Vagina (tissue), 2 donors: ENCODE measurements around the gene STK40. TPM values are rescaled to one million over a fixed set of nuclear protein-coding genes. Genes with fewer than 3 reads are reported as not detected.

Experiments used
- DNase-seq, 2 donors: peaks; one replicate each; pipeline ENCODE4 v3.0.0-alpha.2; 2017; ENCODE audit errors: extremely low spot score in 2 of 2
- H3K27ac ChIP-seq: fragments of 200-600 bp; sonication (generic); one replicate; pipeline ENCODE4 v1.5.1; 2019
- H3K27me3 ChIP-seq: fragments of 200-600 bp; sonication (generic); one replicate; pipeline ENCODE4 v1.5.1; 2019
- H3K36me3 ChIP-seq, 2 donors: fragments of 200-600 bp; sonication (generic); one replicate each; pipeline ENCODE4 v1.5.1; 2017 to 2019
- H3K4me1 ChIP-seq: fragments of 200-600 bp; sonication (generic); one replicate; pipeline ENCODE4 v1.5.1; 2019
- H3K4me3 ChIP-seq, 2 donors: fragments of 200-600 bp; sonication (generic); 1 replicate in 1 of 2; 2 replicates in 1 of 2; pipeline ENCODE4 v1.5.1; 2016 to 2019
- H3K9me3 ChIP-seq: fragments of 200-600 bp; sonication (generic); one replicate; pipeline ENCODE4 v1.5.1; 2019
- POLR2A ChIP-seq, 2 donors: fragments of 450-650 bp; IDR thresholded peaks; one replicate each; pipeline ENCODE4 v1.6.1; 2017; ENCODE audit warnings: antibody characterized with exemption in 2 of 2, mild to moderate bottlenecking in 2 of 2, moderate library complexity in 2 of 2
- POLR2AphosphoS5 ChIP-seq, 2 donors: sonication (generic); formaldehyde crosslinking; IDR thresholded peaks; one replicate each; pipeline ENCODE4 v1.9.0; 2017; ENCODE audit warnings: antibody characterized with exemption in 2 of 2, mild to moderate bottlenecking in 2 of 2, low read depth in 1 of 2; ENCODE audit not compliant: insufficient read depth in 1 of 2
- intact Hi-C: fragments of 100-400 bp; cut with DNase I; formaldehyde crosslinking; loops from one replicate; pipeline ENCODE4 v1.15.1; 2023
- total RNA-seq: library from RNA; depleted of rRNA; stranded (reverse); fragments of >200 nt; gene quantifications from one replicate; pipeline ENCODE4 v1.2.3, GENCODE V29; 2016
- TF ChIP-seq, protein P1 (sequence below), 3 experiments: fragments of 450-650 bp in 2 of 3; fragments of 200-600 bp in 1 of 3; sonication (generic) in 1 of 3; IDR thresholded peaks; one replicate each; pipeline ENCODE4 v1.5.1; 2017 to 2019; ENCODE audit warnings: antibody characterized with exemption in 3 of 3, mild to moderate bottlenecking in 2 of 3, moderate library complexity in 2 of 3

The STK40 gene
- total RNA-seq, 1 donor from 2014 or later, result 35.4 TPM

DNA sequence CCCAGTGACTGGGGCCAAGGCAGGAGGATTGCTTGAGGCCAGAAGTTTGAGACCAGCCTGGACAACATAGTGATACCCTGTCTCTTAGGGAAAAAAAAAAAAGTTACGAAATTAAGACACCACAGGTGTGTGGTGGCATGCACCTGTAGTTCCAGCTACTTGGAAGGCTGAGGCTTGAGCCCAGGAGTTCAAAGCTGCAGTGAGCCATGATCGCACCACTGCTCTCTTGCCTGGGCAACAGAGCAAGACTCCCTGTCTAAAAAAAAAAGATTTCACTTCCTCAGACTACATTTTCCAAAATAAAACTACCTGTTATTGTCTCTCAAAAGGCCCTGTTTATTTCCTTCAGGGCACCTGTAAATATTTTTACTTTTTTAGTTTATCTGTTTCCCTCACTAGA is 4.7 kb upstream of the STK40 start:
- Histone ChIP-seq H3K4me1 (peaks cover 17% of the 10 kb centered on the region), H3K9me3 (no peaks in the 10 kb centered on the region), H3K27me3 (no peaks in the 10 kb centered on the region), H3K27ac (no peak overlapping the region), H3K4me3 (no peak overlapping the region), H3K36me3 (peaks cover 0 to 29% of the 10 kb centered on the region in 2 donors)
- no peak for DNase-seq
- TF ChIP-seq POLR2AphosphoS5 (IDR thresholded peaks at IDR 0.05; ENCODE audit: insufficient read depth in 1 of 2, low read depth in 1 of 2) (no peak), POLR2A (IDR thresholded peaks at IDR 0.05) (no peak)
- TF ChIP-seq, protein P1, sequence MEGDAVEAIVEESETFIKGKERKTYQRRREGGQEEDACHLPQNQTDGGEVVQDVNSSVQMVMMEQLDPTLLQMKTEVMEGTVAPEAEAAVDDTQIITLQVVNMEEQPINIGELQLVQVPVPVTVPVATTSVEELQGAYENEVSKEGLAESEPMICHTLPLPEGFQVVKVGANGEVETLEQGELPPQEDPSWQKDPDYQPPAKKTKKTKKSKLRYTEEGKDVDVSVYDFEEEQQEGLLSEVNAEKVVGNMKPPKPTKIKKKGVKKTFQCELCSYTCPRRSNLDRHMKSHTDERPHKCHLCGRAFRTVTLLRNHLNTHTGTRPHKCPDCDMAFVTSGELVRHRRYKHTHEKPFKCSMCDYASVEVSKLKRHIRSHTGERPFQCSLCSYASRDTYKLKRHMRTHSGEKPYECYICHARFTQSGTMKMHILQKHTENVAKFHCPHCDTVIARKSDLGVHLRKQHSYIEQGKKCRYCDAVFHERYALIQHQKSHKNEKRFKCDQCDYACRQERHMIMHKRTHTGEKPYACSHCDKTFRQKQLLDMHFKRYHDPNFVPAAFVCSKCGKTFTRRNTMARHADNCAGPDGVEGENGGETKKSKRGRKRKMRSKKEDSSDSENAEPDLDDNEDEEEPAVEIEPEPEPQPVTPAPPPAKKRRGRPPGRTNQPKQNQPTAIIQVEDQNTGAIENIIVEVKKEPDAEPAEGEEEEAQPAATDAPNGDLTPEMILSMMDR (IDR thresholded peaks at IDR 0.05), result no peak
- intact Hi-C loops, result no loop called here

DNA sequence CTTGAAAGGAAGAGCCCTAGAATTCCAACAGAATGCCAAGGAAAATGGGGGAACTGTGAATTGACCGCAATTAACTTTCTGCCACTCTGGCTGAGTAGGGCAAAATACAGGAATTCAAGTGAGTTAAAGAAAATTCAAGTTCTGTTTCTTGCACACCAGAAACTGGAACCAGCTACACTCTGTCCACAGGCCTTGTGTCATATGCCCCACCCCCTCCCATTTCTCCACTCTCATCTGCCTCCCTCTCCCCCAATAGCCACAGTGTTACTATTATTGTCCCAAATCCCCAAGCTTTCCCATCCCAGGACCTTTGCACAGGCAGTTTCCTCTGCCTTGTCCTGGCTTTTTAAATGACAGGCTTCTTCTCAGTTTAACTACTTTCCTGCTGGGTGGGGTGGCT is 4.3 kb upstream of the STK40 start:
- no peak overlapping the region for H3K4me3 ChIP-seq
- H3K27ac ChIP-seq, result no peak overlapping the region
- H3K9me3 ChIP-seq, result no peaks in the 10 kb centered on the region
- no peaks in the 10 kb centered on the region for H3K27me3 ChIP-seq
- peaks cover 19% of the 10 kb centered on the region for H3K4me1 ChIP-seq
- no peak for DNase-seq
- intact Hi-C loops, result loop anchor here (10.0 kb wide), 1 partner anchor 235 kb away; the partner anchor contains the start of gene MAP7D1
- peaks cover 0 to 29% of the 10 kb centered on the region in 2 donors for H3K36me3 ChIP-seq
- TF ChIP-seq POLR2A (IDR thresholded peaks at IDR 0.05) (no peak), POLR2AphosphoS5 (IDR thresholded peaks at IDR 0.05; ENCODE audit: insufficient read depth in 1 of 2, low read depth in 1 of 2) (no peak)
- TF ChIP-seq, protein P1 (IDR thresholded peaks at IDR 0.05), result no peak

DNA sequence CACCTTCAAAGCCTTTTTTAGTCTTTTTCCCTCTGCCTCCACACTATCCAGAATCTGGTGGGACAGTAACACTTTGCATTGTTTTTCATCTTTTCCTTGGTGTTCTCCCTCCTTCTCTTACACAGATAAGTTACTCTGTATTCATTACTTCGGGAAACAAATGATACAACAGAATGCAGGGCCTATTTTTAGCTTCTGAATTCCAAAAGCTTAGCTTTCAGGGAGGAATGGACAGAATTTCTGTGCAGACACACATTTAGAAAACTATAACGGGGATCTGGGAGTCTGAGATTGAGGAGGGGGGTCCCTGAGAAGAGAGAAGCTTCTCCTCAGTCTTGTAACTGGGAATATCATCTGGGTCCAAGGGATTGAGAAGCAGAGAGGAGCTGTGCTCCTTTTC is 3.5 kb upstream of the STK40 start:
- intact Hi-C loops, result loop anchor here (10.0 kb wide), 1 partner anchor 234 kb away; the partner anchor contains the start of gene MAP7D1
- peaks cover 0 to 29% of the 10 kb centered on the region in 2 donors for H3K36me3 ChIP-seq
- TF ChIP-seq POLR2AphosphoS5 (IDR thresholded peaks at IDR 0.05; ENCODE audit: insufficient read depth in 1 of 2, low read depth in 1 of 2) (no peak), POLR2A (IDR thresholded peaks at IDR 0.05) (no peak)
- TF ChIP-seq, protein P1 (IDR thresholded peaks at IDR 0.05), result no peak
- no peak for DNase-seq
- H3K27ac ChIP-seq, result peak overlapping the region; percentile 99
- no peak overlapping the region for H3K4me3 ChIP-seq
- H3K9me3 ChIP-seq, result no peaks in the 10 kb centered on the region
- no peaks in the 10 kb centered on the region for H3K27me3 ChIP-seq
- peaks cover 26% of the 10 kb centered on the region for H3K4me1 ChIP-seq

DNA sequence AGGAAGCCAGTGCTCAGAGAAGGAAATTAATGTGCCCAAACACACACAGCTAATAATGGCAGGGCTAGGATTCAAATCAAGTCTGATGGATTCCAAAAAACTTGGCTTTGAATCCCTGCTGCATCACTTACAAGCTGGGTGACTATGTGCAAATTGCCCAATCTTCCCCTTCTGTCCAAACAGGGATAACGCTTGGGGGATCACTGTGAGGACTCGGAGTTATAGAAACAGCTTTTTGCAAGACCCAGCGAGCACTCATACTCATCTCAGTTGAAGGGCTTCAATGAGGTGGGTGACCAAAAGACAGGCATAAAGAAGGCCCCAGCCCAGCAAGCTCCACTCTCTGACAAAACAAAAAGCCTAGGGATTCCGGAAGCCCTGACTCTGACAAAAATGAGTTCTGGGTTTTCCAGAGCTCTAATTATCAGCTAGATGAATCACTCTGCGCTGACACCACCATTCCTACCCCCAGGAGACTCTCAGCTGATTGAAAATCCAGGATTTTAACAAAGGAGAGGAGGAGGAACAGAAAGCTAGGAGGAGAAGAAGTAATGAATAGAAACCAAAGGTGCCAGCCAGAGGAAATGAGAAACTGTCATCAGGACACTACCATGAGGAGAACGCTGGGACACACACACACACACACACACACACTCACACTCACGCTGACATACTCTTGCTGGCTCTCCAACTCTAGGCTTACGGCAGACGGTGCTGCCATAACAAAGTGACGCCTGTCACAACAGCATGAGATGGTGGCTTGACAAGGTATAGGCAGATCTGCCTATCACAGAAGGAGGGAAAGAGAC is 1.6 kb upstream of the STK40 start:
- peak overlapping the region; percentile 47 to 67 for H3K4me3 ChIP-seq
- peak in 1 of 2 donors; percentile 96 for DNase-seq
- H3K9me3 ChIP-seq, result no peaks in the 10 kb centered on the region
- H3K27me3 ChIP-seq, result no peaks in the 10 kb centered on the region
- H3K36me3 ChIP-seq, result peaks cover 0 to 18% of the 10 kb centered on the region in 2 donors
- intact Hi-C loops, result loop anchor here (10.0 kb wide), 1 partner anchor 233 kb away; the partner anchor contains the start of gene MAP7D1
- H3K4me1 ChIP-seq, result peaks cover 42% of the 10 kb centered on the region
- H3K27ac ChIP-seq, result peak overlapping the region; percentile 99
- TF ChIP-seq POLR2A (IDR thresholded peaks at IDR 0.05) (no peak), POLR2AphosphoS5 (IDR thresholded peaks at IDR 0.05; ENCODE audit: insufficient read depth in 1 of 2, low read depth in 1 of 2) (no peak)
- TF ChIP-seq, protein P1 (IDR thresholded peaks at IDR 0.05), result no peak
